HepG2 (cell line): Measurements from ENCODE around the gene SIAH2. TPM values are rescaled to one million over a fixed set of nuclear protein-coding genes. Genes with fewer than 3 reads are reported as not detected.
A peak's percentile ranks its signal among the peaks of the same experiment; 100 is the strongest.

ENCODE experiments used
- ASH2L ChIP-seq: fragments of 300-600, 200-600 bp; sonication (generic); IDR thresholded peaks from 2 replicates; pipeline ENCODE4 v1.7.0; 2017; ENCODE audit warnings: low read depth, mild to moderate bottlenecking, moderate library complexity, mixed read lengths, low read length; ENCODE audit not compliant: insufficient read length
- ATRX ChIP-seq: sonication (generic); formaldehyde crosslinking; IDR thresholded peaks from 2 replicates; pipeline ENCODE4 v1.4.0; 2020; ENCODE audit warnings: missing genetic modification reagents, borderline replicate concordance
- BHLHE40 ChIP-seq: IDR thresholded peaks from 2 replicates; pipeline ENCODE4 v1.6.1; 2011; ENCODE audit warnings: low read length, improper control_type of control experiment
- BRF2 ChIP-seq: sonication (generic); formaldehyde crosslinking; IDR thresholded peaks from 2 replicates; pipeline ENCODE4 v1.8.1; 2022; ENCODE audit warnings: mild to moderate bottlenecking, missing genetic modification reagents
- CCDC6 ChIP-seq: sonication (generic); formaldehyde crosslinking; IDR thresholded peaks from 2 replicates; pipeline ENCODE4 v1.8.1; 2022; ENCODE audit warnings: mild to moderate bottlenecking, missing genetic modification reagents, moderate library complexity
- FOXC1 ChIP-seq: sonication (generic); formaldehyde crosslinking; IDR thresholded peaks from 2 replicates; pipeline ENCODE4 v1.8.0; 2022; ENCODE audit warnings: mild to moderate bottlenecking, missing genetic modification reagents, borderline replicate concordance
- FOXM1 ChIP-seq: sonication (generic); formaldehyde crosslinking; IDR thresholded peaks from 2 replicates; pipeline ENCODE4 v1.5.0; 2020; ENCODE audit warnings: missing genetic modification reagents
- GPN1 ChIP-seq: sonication (generic); formaldehyde crosslinking; IDR thresholded peaks from 2 replicates; pipeline ENCODE4 v1.5.1; 2020; ENCODE audit warnings: missing genetic modification reagents, borderline replicate concordance
- HNRNPL ChIP-seq: fragments of 200-400 bp; formaldehyde crosslinking; IDR thresholded peaks from 2 replicates; pipeline ENCODE4 v1.6.1; 2017; ENCODE audit warnings: mild to moderate bottlenecking, low read depth, low read length
- IRF9 ChIP-seq: sonication (generic); formaldehyde crosslinking; IDR thresholded peaks from 2 replicates; pipeline ENCODE4 v1.8.0; 2022; ENCODE audit warnings: missing genetic modification reagents, mild to moderate bottlenecking, borderline replicate concordance
- MEIS1 ChIP-seq: sonication (generic); formaldehyde crosslinking; IDR thresholded peaks from 2 replicates; pipeline ENCODE4 v1.9.0; 2021; ENCODE audit warnings: mild to moderate bottlenecking, missing genetic modification reagents, moderate library complexity, borderline replicate concordance
- MLLT10 ChIP-seq: sonication (generic); formaldehyde crosslinking; IDR thresholded peaks from 2 replicates; pipeline ENCODE4 v1.4.0; 2020; ENCODE audit warnings: missing genetic modification reagents
- MLX ChIP-seq: IDR thresholded peaks from 2 replicates; pipeline ENCODE4 v1.6.1; 2016
- NFKB2 ChIP-seq: sonication (generic); formaldehyde crosslinking; IDR thresholded peaks from 2 replicates; pipeline ENCODE4 v1.4.0; 2020; ENCODE audit warnings: missing genetic modification reagents, borderline replicate concordance
- NR0B2 ChIP-seq: sonication (generic); formaldehyde crosslinking; IDR thresholded peaks from 2 replicates; pipeline ENCODE4 v1.4.0; 2020; ENCODE audit warnings: mild to moderate bottlenecking, missing genetic modification reagents
- RAD51 ChIP-seq: fragments of 450-650 bp; IDR thresholded peaks from 2 replicates; pipeline ENCODE4 v1.6.1; 2016; ENCODE audit warnings: borderline replicate concordance
- RBM39 ChIP-seq: fragments of 200-400 bp; formaldehyde crosslinking; IDR thresholded peaks from one replicate; pipeline ENCODE4 v1.6.1; 2018; ENCODE audit warnings: antibody characterized with exemption, mild to moderate bottlenecking, low read depth, low read length; ENCODE audit not compliant: poor library complexity, severe bottlenecking
- RFX5 ChIP-seq: IDR thresholded peaks from 2 replicates; pipeline ENCODE4 v1.6.1; 2011; ENCODE audit warnings: low read depth, low read length, improper control_type of control experiment
- RORA ChIP-seq: sonication (generic); formaldehyde crosslinking; IDR thresholded peaks from 2 replicates; pipeline ENCODE4 v1.5.0; 2020; ENCODE audit warnings: mild to moderate bottlenecking, missing genetic modification reagents, moderate library complexity
- TGIF2 ChIP-seq: IDR thresholded peaks from 2 replicates; pipeline ENCODE4 v1.6.1; 2016; ENCODE audit warnings: control low read depth, missing compliant biosample characterization
- ZBTB8A ChIP-seq: sonication (generic); formaldehyde crosslinking; IDR thresholded peaks from 2 replicates; pipeline ENCODE4 v1.4.0; 2020; ENCODE audit warnings: mild to moderate bottlenecking, low read depth, missing genetic modification reagents, borderline replicate concordance
- ZFP37 ChIP-seq: sonication (generic); formaldehyde crosslinking; IDR thresholded peaks from 2 replicates; pipeline ENCODE4 v1.4.0; 2020; ENCODE audit warnings: missing genetic modification reagents, borderline replicate concordance
- ZFP82 ChIP-seq: sonication (generic); formaldehyde crosslinking; IDR thresholded peaks from 2 replicates; pipeline ENCODE4 v1.5.1; 2020; ENCODE audit warnings: mild to moderate bottlenecking, missing genetic modification reagents, borderline replicate concordance
- ZNF274 ChIP-seq: sonication (generic); formaldehyde crosslinking; IDR thresholded peaks from 2 replicates; pipeline ENCODE4 v1.5.1; 2020; ENCODE audit warnings: mild to moderate bottlenecking, missing genetic modification reagents
- ZNF354B ChIP-seq: sonication (generic); formaldehyde crosslinking; IDR thresholded peaks from 2 replicates; pipeline ENCODE4 v1.8.0; 2022; ENCODE audit warnings: mild to moderate bottlenecking, missing genetic modification reagents
- ZNF563 ChIP-seq: sonication (generic); formaldehyde crosslinking; IDR thresholded peaks from 2 replicates; pipeline ENCODE4 v1.8.0; 2022; ENCODE audit warnings: mild to moderate bottlenecking, moderate library complexity, missing genetic modification reagents
- ZNF674 ChIP-seq: sonication (generic); formaldehyde crosslinking; IDR thresholded peaks from 2 replicates; pipeline ENCODE4 v1.5.0; 2020; ENCODE audit warnings: low read depth, mild to moderate bottlenecking, missing genetic modification reagents
- polyA plus RNA-seq, 8 experiments: library from polyadenylated mRNA; depleted of rRNA in 3 of 8; stranded (reverse) in 7 of 8; unstranded in 1 of 8; fragments of >200 nt; fragmentation: Illumina TruSeq in 4 of 8; extraction: Trizol in 4 of 8; gene quantifications; 2 replicates each; pipeline versions ENCODE4 v1.2.1 to v1.2.3, GENCODE V29; 2011 to 2016; ENCODE audit warnings: low read depth in 4 of 8, missing spikeins in 1 of 8, mixed read lengths in 1 of 8; ENCODE audit not compliant: insufficient read depth in 1 of 8
- total RNA-seq, 5 experiments: library from RNA; depleted of rRNA; stranded (reverse); fragments of >200 nt; fragmentation: Illumina TruSeq; extraction: Trizol; gene quantifications; 2 replicates each; pipeline ENCODE4 v1.2.3, GENCODE V29; 2016; ENCODE audit warnings: low read depth in 1 of 5
- TF ChIP-seq, protein P1 (sequence below): IDR thresholded peaks from 2 replicates; pipeline ENCODE4 v1.6.1; 2012; ENCODE audit warnings: inconsistent platforms

SIAH2 gene
- total and polyA plus RNA-seq, 2 of the 13 experiments (the other 11 are each of a cell fraction or from before 2014, with no cell fraction given), result 71.8 to 117 TPM

DNA sequence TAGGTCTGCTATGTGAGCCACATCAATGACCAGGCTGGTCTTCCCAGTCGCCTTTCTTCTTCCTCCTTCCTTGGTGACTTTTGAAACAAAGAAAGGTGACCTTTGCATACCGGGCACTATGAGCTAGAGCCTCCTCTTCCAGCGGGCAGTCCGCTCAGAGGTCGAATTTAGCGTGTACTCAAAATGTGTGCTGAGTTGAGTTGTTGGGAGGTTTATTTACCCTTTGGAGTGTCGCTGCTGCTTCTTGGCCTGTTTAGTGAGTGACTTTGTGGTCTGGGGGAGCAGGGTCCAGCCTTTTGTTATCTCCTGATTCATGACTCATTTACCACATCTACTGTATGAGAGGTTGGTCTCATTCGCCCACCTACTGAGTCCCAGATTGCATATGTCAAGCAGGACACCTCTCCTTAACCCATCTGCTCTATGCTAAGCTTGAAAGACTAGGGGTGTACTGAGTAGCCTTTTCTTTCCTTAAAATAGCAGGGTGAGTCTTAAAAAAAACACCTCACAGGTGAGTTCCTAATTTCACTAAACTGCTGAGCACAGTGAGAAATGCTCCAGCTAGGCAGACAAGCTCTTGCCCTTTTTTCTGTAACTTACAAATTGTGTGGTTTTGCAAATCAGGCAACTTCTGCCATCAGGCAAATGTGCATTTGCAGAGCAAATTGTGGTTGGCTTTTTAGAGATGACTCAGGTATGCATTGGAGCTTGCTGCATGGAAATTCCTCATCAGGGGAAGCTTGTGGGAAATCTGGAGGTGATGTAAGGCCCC is 3.2 kb upstream of the SIAH2 start (continued):
- peak; percentile 68 for TF ChIP-seq BHLHE40
- TF ChIP-seq CCDC6 (CRISPR knock-in tag), result 0 out of 2 replicates have a peak, but pooled peaks have one; percentile 63
- TF ChIP-seq BRF2 (CRISPR knock-in tag), result no peak
- no peak for TF ChIP-seq ZNF563
- TF ChIP-seq RFX5, result no peak
- no peak for TF ChIP-seq NR0B2 (CRISPR knock-in tag)
- TF ChIP-seq NFKB2, result no peak
- 0 out of 2 replicates have a peak, but pooled peaks have one; percentile 46 for TF ChIP-seq FOXC1 (CRISPR knock-in tag)
- TF ChIP-seq GPN1 (CRISPR knock-in tag), result no peak
- no peak for TF ChIP-seq ZNF354B (CRISPR knock-in tag)
- 0 out of 2 replicates have a peak, but pooled peaks have one; percentile 27 for TF ChIP-seq ZNF274 (CRISPR knock-in tag)
- TF ChIP-seq FOXM1, result no peak
- no peak for TF ChIP-seq ZFP82
- TF ChIP-seq, protein P1, sequence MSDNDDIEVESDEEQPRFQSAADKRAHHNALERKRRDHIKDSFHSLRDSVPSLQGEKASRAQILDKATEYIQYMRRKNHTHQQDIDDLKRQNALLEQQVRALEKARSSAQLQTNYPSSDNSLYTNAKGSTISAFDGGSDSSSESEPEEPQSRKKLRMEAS, result peak; percentile 63; the same call in 1 of the 2 replicates
- TF ChIP-seq ZBTB8A, result no peak
- 0 out of 2 replicates have a peak, but pooled peaks have one; percentile 38 for TF ChIP-seq MLX (CRISPR knock-in tag)
- no peak for TF ChIP-seq ZFP37 (CRISPR knock-in tag)
- peak; percentile 80 for TF ChIP-seq ASH2L
- no peak for TF ChIP-seq HNRNPL
- no peak for TF ChIP-seq MLLT10 (CRISPR knock-in tag)
- TF ChIP-seq ZNF674 (CRISPR knock-in tag), result no peak
- no peak for TF ChIP-seq TGIF2 (CRISPR knock-in tag)
- no peak for TF ChIP-seq IRF9 (CRISPR knock-in tag)
- no peak for TF ChIP-seq RBM39
- no peak for TF ChIP-seq RAD51
- no peak for TF ChIP-seq RORA
- TF ChIP-seq ATRX (CRISPR knock-in tag), result no peak
- TF ChIP-seq MEIS1, result no peak
